ENCODE measurements around the gene KCNB1. TPM values are rescaled to one million over a fixed set of nuclear protein-coding genes. Genes with fewer than 3 reads are reported as not detected.

KCNB1 gene
- 1.2 to 17.8 TPM (median 1.3 TPM) in 3 replicates for total RNA-seq
- long read RNA-seq = 0 reads

DNA sequence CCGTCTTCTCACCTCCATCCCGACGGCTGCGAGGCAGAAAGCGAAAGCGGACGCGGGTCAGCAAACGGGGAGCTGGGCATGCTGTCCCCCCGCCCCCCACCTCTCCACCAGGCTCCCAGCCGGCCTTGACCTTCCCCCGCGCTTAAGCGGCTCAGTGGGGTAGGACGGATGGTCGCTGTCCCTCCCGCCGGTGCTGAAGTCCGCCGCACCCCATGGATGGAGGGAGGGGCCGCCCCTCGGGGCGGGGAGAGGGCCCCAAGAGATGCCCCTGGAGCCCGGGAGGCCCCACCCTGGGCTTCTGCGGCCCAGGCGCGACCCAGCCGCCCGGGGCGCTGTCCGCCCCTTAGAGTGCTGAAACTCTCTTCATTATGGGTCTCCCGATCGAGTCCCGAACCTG lies at the start of gene KCNB1:
KCNB1 (minus strand) TSS at position 48 of the 397 bp plus-strand sequence. CDS start 188 bp downstream, outside the sequence.
- peak; percentile 38 for TF ChIP-seq CTCF (IDR thresholded peaks at IDR 0.05)
- no peaks in the 10 kb centered on the region for H3K9me3 Mint-ChIP-seq (ENCODE audit: low read depth)
- H3K4me1 Mint-ChIP-seq (ENCODE audit: low read depth) = peaks cover 12% of the 10 kb centered on the region
- no peaks in the 10 kb centered on the region for H3K36me3 Mint-ChIP-seq (ENCODE audit: low read depth)
- peaks cover 38% of the 10 kb centered on the region for H3K27me3 Mint-ChIP-seq (ENCODE audit: low read depth)
- H3K4me3 Mint-ChIP-seq (ENCODE audit: unreplicated experiment) = peak within 1 kb of the TSS; percentile 57
- no peak within 1 kb of the TSS for H3K27ac Mint-ChIP-seq (ENCODE audit: unreplicated experiment)
- no peak for DNase-seq (ENCODE audit: low spot score)

DNA sequence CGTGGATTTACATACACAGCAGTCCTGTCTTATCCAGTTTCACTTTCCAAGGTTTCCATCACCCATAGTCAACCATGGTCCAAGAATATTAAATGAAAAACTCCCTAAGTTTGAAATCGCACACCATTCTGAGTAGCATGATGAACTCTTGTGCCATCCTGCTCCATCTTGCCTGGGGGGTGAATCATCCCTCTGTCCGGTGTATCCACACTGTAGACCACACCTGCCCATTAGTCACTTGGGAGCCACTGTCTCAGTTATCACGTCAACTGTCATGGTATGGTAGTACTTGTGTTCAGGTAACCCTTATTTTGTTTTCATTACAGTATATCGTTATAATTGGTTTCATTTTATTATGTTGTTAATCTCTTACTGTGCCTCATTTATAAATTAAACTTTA lies 47.0 kb upstream of the KCNB1 start:
- H3K9me3 Mint-ChIP-seq (ENCODE audit: low read depth) = no peaks in the 10 kb centered on the region
- peaks cover 34% of the 10 kb centered on the region for H3K36me3 Mint-ChIP-seq (ENCODE audit: low read depth)
- H3K4me3 Mint-ChIP-seq (ENCODE audit: unreplicated experiment) = no peak overlapping the region
- DNase-seq (ENCODE audit: low spot score) = no peak
- no peak overlapping the region for H3K27ac Mint-ChIP-seq (ENCODE audit: unreplicated experiment)
- no peaks in the 10 kb centered on the region for H3K27me3 Mint-ChIP-seq (ENCODE audit: low read depth)
- peaks cover 36% of the 10 kb centered on the region for H3K4me1 Mint-ChIP-seq (ENCODE audit: low read depth)
- no peak for TF ChIP-seq CTCF (IDR thresholded peaks at IDR 0.05)

DNA sequence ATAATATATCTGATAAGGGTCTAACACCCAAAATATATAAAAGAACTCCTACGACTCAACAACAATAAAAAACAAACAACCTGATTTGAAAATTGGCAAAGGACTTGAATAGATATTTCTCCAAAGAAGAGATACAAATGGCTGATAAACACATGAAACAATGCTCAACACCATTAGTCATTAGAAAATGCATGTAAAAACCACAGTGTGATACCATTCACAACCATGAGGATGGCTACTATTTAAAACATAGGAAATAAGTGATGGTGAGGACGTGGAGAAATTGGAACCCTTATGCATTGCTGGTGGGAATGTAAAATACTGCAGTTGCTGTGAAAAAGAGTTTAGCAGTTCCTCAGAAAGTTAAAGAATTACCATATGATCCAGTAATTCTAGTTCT lies 44.1 kb upstream of the KCNB1 start:
- Mint-ChIP-seq H3K36me3 (ENCODE audit: low read depth) (peaks cover 44% of the 10 kb centered on the region), H3K4me1 (ENCODE audit: low read depth) (peaks cover 33% of the 10 kb centered on the region), H3K27me3 (ENCODE audit: low read depth) (no peaks in the 10 kb centered on the region), H3K27ac (ENCODE audit: unreplicated experiment) (no peak overlapping the region), H3K4me3 (ENCODE audit: unreplicated experiment) (no peak overlapping the region), H3K9me3 (ENCODE audit: low read depth) (no peaks in the 10 kb centered on the region)
- TF ChIP-seq CTCF (IDR thresholded peaks at IDR 0.05) = no peak
- no peak for DNase-seq (ENCODE audit: low spot score)

- Mint-ChIP-seq H3K4me3 (ENCODE audit: unreplicated experiment) (no peak overlapping the region), H3K4me1 (ENCODE audit: low read depth) (peaks cover 33% of the 10 kb centered on the region), H3K36me3 (ENCODE audit: low read depth) (peaks cover 46% of the 10 kb centered on the region), H3K27ac (ENCODE audit: unreplicated experiment) (no peak overlapping the region), H3K9me3 (ENCODE audit: low read depth) (no peaks in the 10 kb centered on the region), H3K27me3 (ENCODE audit: low read depth) (no peaks in the 10 kb centered on the region)
- no peak for DNase-seq (ENCODE audit: low spot score)
- TF ChIP-seq CTCF (IDR thresholded peaks at IDR 0.05) = no peak
These were observed 43.6 kb upstream of the KCNB1 start for GRCh38 chr20:49526056-49526455.

DNA sequence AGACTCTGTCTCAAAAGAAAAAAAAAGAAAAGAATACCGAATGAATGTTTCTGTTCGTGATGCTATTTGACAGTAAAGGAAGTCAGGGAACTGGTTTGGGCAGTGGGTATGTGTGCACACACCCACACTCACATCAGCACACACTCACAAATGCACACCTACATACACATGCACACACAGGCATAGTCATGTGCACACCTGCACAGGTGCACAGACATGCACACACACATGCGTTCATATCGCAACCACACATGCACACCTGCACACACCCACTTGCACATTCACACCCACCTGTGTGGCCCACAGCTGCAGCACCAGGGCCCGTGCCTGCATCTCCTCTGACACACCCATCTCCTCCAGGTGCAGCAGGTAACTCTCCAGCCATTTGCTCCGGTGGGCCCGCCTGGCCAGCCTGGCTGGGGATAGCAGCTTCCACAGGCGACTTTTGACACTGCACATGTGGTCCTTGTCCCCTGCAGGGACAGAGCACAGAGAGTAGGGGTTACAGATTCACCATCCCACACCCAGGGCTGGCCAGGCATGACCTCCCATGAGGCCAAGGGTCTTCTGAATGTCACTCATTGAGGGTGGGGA lies 41.4 kb upstream of the KCNB1 start:
- peaks cover 20% of the 10 kb centered on the region for H3K4me1 Mint-ChIP-seq (ENCODE audit: low read depth)
- H3K27ac Mint-ChIP-seq (ENCODE audit: unreplicated experiment) = no peak overlapping the region
- peaks cover 45% of the 10 kb centered on the region for H3K36me3 Mint-ChIP-seq (ENCODE audit: low read depth)
- no peak for TF ChIP-seq CTCF (IDR thresholded peaks at IDR 0.05)
- H3K9me3 Mint-ChIP-seq (ENCODE audit: low read depth) = no peaks in the 10 kb centered on the region
- no peaks in the 10 kb centered on the region for H3K27me3 Mint-ChIP-seq (ENCODE audit: low read depth)
- H3K4me3 Mint-ChIP-seq (ENCODE audit: unreplicated experiment) = no peak overlapping the region
- DNase-seq (ENCODE audit: low spot score) = no peak

All from chondrocyte (in vitro differentiated cells).